ENCODE results near the gene TMOD2. TPM values are rescaled to one million over a fixed set of nuclear protein-coding genes. Genes with fewer than 3 reads are reported as not detected.

TMOD2 gene
- total RNA-seq, result 2.6 and 3.0 TPM in 2 replicates

DNA sequence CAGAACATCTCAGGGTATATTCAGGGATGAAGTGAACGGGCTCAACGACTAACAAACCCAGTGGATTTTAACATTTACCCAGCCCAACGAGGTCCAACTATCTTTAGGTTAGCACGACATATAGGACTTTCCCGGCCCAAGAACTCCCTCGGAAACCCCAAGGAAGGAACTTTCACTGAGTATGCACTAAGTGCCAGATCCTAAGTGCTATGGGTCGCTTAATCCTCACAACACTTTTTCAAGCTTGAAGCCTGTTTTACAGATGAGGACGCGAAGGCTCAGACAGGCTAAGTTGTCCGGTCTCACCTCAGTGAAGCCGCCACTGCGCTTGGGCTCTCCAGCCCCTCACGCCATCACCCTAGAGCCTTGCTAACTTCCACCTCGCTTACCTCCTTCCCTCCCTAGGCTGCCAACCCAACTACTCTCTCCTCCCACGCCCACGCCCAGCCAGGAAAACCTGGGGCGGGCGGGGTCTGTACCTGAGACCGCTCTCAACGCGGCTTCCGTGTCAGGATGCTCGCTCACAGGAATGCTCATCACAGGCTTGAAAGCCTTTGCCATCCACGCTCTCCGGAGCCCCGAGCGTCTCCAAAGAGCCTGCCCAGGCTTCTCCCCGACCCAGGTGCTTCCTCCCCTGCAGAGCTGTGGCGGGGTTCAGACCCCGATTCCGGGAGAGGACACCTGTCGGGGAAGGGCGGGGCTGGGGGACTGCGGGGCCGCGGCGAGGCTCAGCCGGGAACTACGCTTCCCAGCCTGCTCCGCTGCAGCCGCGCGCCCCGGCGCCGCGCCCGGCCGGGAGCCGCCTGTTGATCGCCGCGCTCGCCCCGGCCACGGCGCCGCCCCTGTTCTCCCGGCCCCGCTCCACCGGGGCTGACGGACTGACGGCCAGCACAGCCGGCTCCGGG lies at the start of gene TMOD2:
Gene TMOD2, plus strand, starts transcription at position 806 of the 905 bp plus-strand sequence. CDS start 14,845 bp downstream, outside the sequence.

DNA sequence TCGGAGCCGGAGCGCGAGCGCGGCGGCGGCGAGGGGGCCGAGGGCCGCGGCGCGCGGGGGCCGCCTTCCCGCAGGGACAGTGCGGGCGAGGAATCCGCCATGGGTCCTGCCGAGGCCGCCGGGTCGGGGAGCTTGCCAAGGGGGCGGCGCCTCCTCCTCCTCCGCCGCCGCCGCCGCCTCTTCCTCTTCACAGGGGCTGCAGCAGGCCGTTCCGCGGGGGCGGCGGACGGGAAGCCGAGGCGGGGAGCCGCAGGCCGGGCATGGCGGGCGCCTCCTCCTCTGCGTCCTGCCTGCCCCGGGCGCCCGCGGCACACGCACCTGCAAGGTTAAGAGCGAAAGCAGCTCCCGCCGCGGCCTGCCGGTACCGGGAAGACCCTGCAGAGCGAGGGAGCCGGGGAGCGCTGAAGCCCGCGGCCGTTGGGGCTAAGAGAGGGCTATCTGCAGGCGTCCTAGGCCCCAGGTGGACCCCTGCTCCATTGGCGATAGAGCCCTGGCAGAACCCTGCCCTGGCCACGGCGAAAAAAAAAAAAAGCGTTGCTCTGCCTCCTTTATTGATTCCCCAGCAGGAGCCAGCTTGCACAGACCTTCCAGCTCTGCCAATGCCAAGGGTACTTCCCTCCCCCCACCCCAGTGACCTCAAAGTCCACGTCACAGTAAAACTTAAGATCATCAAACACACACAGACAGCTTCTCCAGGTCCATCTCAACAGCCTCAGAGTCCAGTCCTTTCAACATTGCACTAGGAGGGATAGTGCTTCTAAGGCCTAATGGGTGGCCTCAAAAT lies 13.7 kb upstream of the TMOD2 start, which contains the start of gene LYSMD2:
Gene LYSMD2, minus strand, starts transcription at position 134 of the 784 bp plus-strand sequence. Its CDS starts 33 bp downstream, at position 101.

DNA sequence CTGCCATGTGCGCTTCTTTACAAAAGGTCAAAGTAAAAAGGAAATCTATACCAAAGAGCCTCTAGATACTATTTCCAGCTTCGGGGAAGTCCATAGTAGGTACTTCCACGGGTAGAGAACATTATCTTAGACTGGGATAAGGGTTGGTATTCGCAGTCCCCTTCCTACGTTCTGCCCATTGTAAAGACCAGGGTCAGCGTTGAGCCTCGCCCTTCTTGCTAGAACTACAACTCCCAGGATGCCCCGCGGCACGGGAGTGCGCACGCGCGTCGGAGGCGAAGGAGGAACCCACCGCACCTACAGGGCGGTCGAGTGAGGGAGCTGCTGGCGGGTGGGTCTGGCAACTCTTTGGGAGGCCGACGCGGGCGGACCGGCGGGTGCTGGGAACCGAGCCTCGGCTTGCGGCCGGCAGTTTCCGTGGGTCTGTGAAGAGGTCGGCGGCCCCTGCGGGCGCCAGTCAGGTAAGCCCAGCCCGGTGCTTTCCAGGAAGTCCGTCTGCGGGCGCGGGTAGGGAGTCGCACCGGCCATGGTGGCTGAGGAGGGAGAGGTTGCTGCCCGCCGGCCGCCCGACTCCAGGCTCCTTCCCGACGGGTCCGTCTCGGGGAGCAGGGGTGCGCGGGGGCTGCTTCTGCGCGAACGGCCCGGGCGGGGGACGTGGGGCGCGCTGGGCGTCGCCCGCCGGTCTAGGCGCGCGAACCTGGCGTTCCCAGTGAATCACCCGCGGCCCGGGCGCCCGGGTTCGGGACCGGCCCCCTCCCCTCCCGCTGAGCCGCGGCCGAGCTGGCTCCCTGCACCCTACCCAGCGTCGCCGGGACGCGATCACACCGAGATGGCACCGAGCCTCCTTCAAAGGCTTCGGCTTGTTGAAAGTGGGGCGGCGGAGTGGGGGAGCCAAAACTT lies 78.2 kb downstream of the TMOD2 start, which contains the start of gene TMOD3:
Gene TMOD3, plus strand, starts transcription at position 278 of the 900 bp plus-strand sequence. CDS start 33,232 bp downstream, outside the sequence.

Other genes starting within 250 kb of the TMOD2 start
- gene DMXL2, start 128.8 kb upstream of the TMOD2 start, total RNA-seq, result 9.1 and 10.4 TPM in 2 replicates
- not detected in 2 replicates for gene SCG3, start 70.1 kb upstream of the TMOD2 start, total RNA-seq
- gene LYSMD2, start 13.9 kb upstream of the TMOD2 start, total RNA-seq, result 4.4 and 6.4 TPM in 2 replicates
- gene TMOD3, start 78.1 kb downstream of the TMOD2 start, total RNA-seq, result 15.1 and 28.5 TPM in 2 replicates
- gene LEO1, start 220.2 kb downstream of the TMOD2 start, total RNA-seq, result 5.5 and 10.9 TPM in 2 replicates

Data from mesangial cell (primary cell).